Vagina (tissue), 2 donors: Measurements from ENCODE around the gene NCAPD3. TPM values are rescaled to one million over a fixed set of nuclear protein-coding genes. Genes with fewer than 3 reads are reported as not detected.
A peak's percentile ranks its signal among the peaks of the same experiment; 100 is the strongest.

Experiments used
- DNase-seq, 2 donors: peaks; one replicate each; pipeline ENCODE4 v3.0.0-alpha.2; 2017; ENCODE audit errors: extremely low spot score in 2 of 2
- H3K27ac ChIP-seq: fragments of 200-600 bp; sonication (generic); one replicate; pipeline ENCODE4 v1.5.1; 2019
- H3K27me3 ChIP-seq: fragments of 200-600 bp; sonication (generic); one replicate; pipeline ENCODE4 v1.5.1; 2019
- H3K36me3 ChIP-seq, 2 donors: fragments of 200-600 bp; sonication (generic); one replicate each; pipeline ENCODE4 v1.5.1; 2017 to 2019
- H3K4me1 ChIP-seq: fragments of 200-600 bp; sonication (generic); one replicate; pipeline ENCODE4 v1.5.1; 2019
- H3K4me3 ChIP-seq, 2 donors: fragments of 200-600 bp; sonication (generic); 1 replicate in 1 of 2; 2 replicates in 1 of 2; pipeline ENCODE4 v1.5.1; 2016 to 2019
- H3K9me3 ChIP-seq: fragments of 200-600 bp; sonication (generic); one replicate; pipeline ENCODE4 v1.5.1; 2019
- CTCF ChIP-seq, 3 experiments: fragments of 450-650 bp in 2 of 3; fragments of 200-600 bp in 1 of 3; sonication (generic) in 1 of 3; IDR thresholded peaks; one replicate each; pipeline ENCODE4 v1.5.1; 2017 to 2019; ENCODE audit warnings: antibody characterized with exemption in 3 of 3, mild to moderate bottlenecking in 2 of 3, moderate library complexity in 2 of 3
- POLR2A ChIP-seq, 2 donors: fragments of 450-650 bp; IDR thresholded peaks; one replicate each; pipeline ENCODE4 v1.6.1; 2017; ENCODE audit warnings: antibody characterized with exemption in 2 of 2, mild to moderate bottlenecking in 2 of 2, moderate library complexity in 2 of 2
- POLR2AphosphoS5 ChIP-seq, 2 donors: sonication (generic); formaldehyde crosslinking; IDR thresholded peaks; one replicate each; pipeline ENCODE4 v1.9.0; 2017; ENCODE audit warnings: antibody characterized with exemption in 2 of 2, mild to moderate bottlenecking in 2 of 2, low read depth in 1 of 2; ENCODE audit not compliant: insufficient read depth in 1 of 2
- intact Hi-C: fragments of 100-400 bp; cut with DNase I; formaldehyde crosslinking; loops from one replicate; pipeline ENCODE4 v1.15.1; 2023
- total RNA-seq: library from RNA; depleted of rRNA; stranded (reverse); fragments of >200 nt; gene quantifications from one replicate; pipeline ENCODE4 v1.2.3, GENCODE V29; 2016

Gene NCAPD3
- total RNA-seq, 1 donor from 2014 or later, result 18.4 TPM

GRCh38 chr11:134229126-134229790 lies 5.5 kb upstream of the NCAPD3 start:
- peak in 1 of 2 donors; percentile 16 for DNase-seq
- Histone ChIP-seq H3K9me3 (no peaks in the 10 kb centered on the region), H3K4me3 (no peak overlapping the region), H3K27ac (no peak overlapping the region), H3K27me3 (no peaks in the 10 kb centered on the region), H3K36me3 (no peaks in the 10 kb centered on the region), H3K4me1 (peaks cover 75% of the 10 kb centered on the region)
- intact Hi-C loops, result no loop called here
- no peak for TF ChIP-seq CTCF (IDR thresholded peaks at IDR 0.05)

- Histone ChIP-seq H3K36me3 (no peaks in the 10 kb centered on the region), H3K27ac (no peak overlapping the region), H3K4me1 (peaks cover 76% of the 10 kb centered on the region), H3K4me3 (no peak overlapping the region), H3K27me3 (no peaks in the 10 kb centered on the region), H3K9me3 (no peaks in the 10 kb centered on the region)
- intact Hi-C loops, result no loop called here
- no peak for TF ChIP-seq POLR2AphosphoS5 (IDR thresholded peaks at IDR 0.05; ENCODE audit: insufficient read depth in 1 of 2, low read depth in 1 of 2)
- TF ChIP-seq POLR2A (IDR thresholded peaks at IDR 0.05), result no peak
- no peak for TF ChIP-seq CTCF (IDR thresholded peaks at IDR 0.05)
- peak in 1 of 2 donors; percentile 25 for DNase-seq
Observed at GRCh38 chr11:134228625-134229024, 4.9 kb upstream of the NCAPD3 start.

- intact Hi-C loops, result no loop called here
- peak in 1 of 2 donors; percentile 79 for DNase-seq
- Histone ChIP-seq H3K27me3 (no peaks in the 10 kb centered on the region), H3K27ac (no peak overlapping the region), H3K36me3 (no peaks in the 10 kb centered on the region), H3K9me3 (no peaks in the 10 kb centered on the region), H3K4me1 (peaks cover 76% of the 10 kb centered on the region), H3K4me3 (no peak overlapping the region)
- TF ChIP-seq POLR2AphosphoS5 (IDR thresholded peaks at IDR 0.05; ENCODE audit: insufficient read depth in 1 of 2, low read depth in 1 of 2), result no peak
- TF ChIP-seq POLR2A (IDR thresholded peaks at IDR 0.05), result no peak
- no peak for TF ChIP-seq CTCF (IDR thresholded peaks at IDR 0.05)
Observed at GRCh38 chr11:134226806-134227325, 3.1 kb upstream of the NCAPD3 start.

- TF ChIP-seq POLR2A (IDR thresholded peaks at IDR 0.05), result no peak
- peak in 1 of 2 donors; percentile 26 for TF ChIP-seq POLR2AphosphoS5 (IDR thresholded peaks at IDR 0.05; ENCODE audit: insufficient read depth in 1 of 2, low read depth in 1 of 2)
- TF ChIP-seq CTCF (IDR thresholded peaks at IDR 0.05), result no peak
- peak in 1 of 2 donors; percentile 89 for DNase-seq
- Histone ChIP-seq H3K27me3 (no peaks in the 10 kb centered on the region), H3K9me3 (no peaks in the 10 kb centered on the region), H3K4me3 (peak overlapping the region; percentile 89), H3K27ac (peak overlapping the region; percentile 95), H3K4me1 (peaks cover 59% of the 10 kb centered on the region), H3K36me3 (no peaks in the 10 kb centered on the region)
- intact Hi-C loops, result no loop called here
Observed at GRCh38 chr11:134224710-134225664, 1.2 kb upstream of the NCAPD3 start.
